AG09309 (cell line): Measurements from ENCODE around the gene PRKCH.
"Not testable (repeated sequence)": the region's sequence is repeated elsewhere in the genome, so short reads cannot be mapped to it uniquely, and the experiment has no call there.

Source experiments
- DNase-seq: peaks from one replicate; pipeline ENCODE4 v3.0.0-alpha.2; 2010; ENCODE audit warnings: low read depth
- H3K4me3 ChIP-seq: 2 replicates; pipeline ENCODE4 v1.5.1; 2011; ENCODE audit warnings: mild to moderate bottlenecking, low read depth, low read length, moderate library complexity; ENCODE audit not compliant: control insufficient read depth
- CTCF ChIP-seq: IDR thresholded peaks from 2 replicates; pipeline ENCODE4 v1.5.1; 2011; ENCODE audit warnings: mild to moderate bottlenecking, low read depth, low read length, inconsistent platforms; ENCODE audit not compliant: insufficient read depth, control insufficient read depth; ENCODE audit errors: missing control alignments

Gene PRKCH

GRCh38 chr14:61526405-61527312 lies 205.3 kb downstream of the PRKCH start:
- no peak for TF ChIP-seq CTCF
- no peak for DNase-seq
- no peak overlapping the region for H3K4me3 ChIP-seq

GRCh38 chr14:61527325-61528100 lies 206.1 kb downstream of the PRKCH start:
- DNase-seq = peak; percentile 63
- peak; percentile 15 for TF ChIP-seq CTCF
- no peak overlapping the region for H3K4me3 ChIP-seq

GRCh38 chr14:61528591-61529021 lies 207.2 kb downstream of the PRKCH start:
- no peak overlapping the region for H3K4me3 ChIP-seq
- DNase-seq = peak; percentile 88
- TF ChIP-seq CTCF = no peak

GRCh38 chr14:61529360-61529759 lies 208.0 kb downstream of the PRKCH start:
- not testable (repeated sequence) for DNase-seq, H3K4me3 ChIP-seq

GRCh38 chr14:61530296-61530695 lies 208.9 kb downstream of the PRKCH start:
- no peak for TF ChIP-seq CTCF
- no peak for DNase-seq
- H3K4me3 ChIP-seq = no peak overlapping the region

GRCh38 chr14:61530896-61531295 lies 209.5 kb downstream of the PRKCH start:
- no peak for TF ChIP-seq CTCF
- no peak overlapping the region for H3K4me3 ChIP-seq
- no peak for DNase-seq
